ENCODE results near the gene NPDC1.

The NPDC1 gene

DNA sequence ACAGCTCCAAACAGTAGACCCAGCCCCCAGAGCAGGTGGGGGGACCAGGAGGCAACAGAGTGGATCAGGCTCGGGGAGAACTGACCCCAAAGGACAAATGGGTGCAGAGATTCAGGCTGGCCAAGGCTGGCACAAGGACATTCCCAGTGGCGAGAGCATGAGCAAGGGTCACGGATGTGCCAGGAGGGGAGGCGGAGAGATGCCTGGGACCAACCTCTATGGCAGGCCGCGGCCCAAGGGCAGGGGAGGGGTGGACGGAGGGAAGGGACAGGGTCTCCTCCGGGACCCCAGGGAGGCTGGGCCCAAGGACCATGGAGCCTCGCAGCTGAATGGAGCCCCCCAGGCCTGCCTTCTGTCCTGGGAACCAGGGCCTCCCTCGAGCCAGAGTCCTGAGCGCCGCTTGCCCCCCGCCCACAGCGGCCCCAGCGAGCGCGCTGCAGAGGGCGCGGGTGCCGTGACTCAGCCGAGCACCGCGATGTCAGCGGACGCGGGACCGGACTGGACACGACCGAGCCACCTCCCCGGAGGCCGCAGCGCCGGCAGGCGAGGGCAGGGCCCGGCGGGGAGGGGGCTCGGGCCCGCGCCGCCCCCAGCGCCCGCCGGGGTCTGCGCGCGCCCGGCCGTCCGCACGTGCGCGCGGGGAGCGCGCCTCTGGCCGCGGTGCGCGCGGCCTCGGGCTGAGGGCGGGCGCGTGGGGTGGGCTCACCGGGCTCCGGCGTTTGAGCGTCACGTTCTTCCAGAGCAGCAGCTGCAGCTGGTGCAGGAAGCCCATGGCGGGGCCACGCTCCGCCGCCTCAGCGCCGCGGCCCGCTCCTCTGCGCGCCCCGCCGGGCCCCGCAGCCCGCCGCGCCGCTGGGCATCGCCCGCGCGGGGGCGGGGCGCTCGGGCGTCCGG is 18.4 kb downstream of the NPDC1 start, which contains the start of gene ABCA2:
ABCA2 (minus strand) TSS at position 869 of the 894 bp plus-strand sequence; CDS start at position 772, 97 bp downstream.
- no peak for DNase-seq (ENCODE audit: low read depth)
- peak within 1 kb of the TSS; percentile 46 for H3K4me3 ChIP-seq (ENCODE audit: low read depth, low read length)
- TF ChIP-seq, protein P1, sequence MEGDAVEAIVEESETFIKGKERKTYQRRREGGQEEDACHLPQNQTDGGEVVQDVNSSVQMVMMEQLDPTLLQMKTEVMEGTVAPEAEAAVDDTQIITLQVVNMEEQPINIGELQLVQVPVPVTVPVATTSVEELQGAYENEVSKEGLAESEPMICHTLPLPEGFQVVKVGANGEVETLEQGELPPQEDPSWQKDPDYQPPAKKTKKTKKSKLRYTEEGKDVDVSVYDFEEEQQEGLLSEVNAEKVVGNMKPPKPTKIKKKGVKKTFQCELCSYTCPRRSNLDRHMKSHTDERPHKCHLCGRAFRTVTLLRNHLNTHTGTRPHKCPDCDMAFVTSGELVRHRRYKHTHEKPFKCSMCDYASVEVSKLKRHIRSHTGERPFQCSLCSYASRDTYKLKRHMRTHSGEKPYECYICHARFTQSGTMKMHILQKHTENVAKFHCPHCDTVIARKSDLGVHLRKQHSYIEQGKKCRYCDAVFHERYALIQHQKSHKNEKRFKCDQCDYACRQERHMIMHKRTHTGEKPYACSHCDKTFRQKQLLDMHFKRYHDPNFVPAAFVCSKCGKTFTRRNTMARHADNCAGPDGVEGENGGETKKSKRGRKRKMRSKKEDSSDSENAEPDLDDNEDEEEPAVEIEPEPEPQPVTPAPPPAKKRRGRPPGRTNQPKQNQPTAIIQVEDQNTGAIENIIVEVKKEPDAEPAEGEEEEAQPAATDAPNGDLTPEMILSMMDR (IDR thresholded peaks at IDR 0.05; ENCODE audit: low read depth, low read length, missing control alignments), result no peak

DNA sequence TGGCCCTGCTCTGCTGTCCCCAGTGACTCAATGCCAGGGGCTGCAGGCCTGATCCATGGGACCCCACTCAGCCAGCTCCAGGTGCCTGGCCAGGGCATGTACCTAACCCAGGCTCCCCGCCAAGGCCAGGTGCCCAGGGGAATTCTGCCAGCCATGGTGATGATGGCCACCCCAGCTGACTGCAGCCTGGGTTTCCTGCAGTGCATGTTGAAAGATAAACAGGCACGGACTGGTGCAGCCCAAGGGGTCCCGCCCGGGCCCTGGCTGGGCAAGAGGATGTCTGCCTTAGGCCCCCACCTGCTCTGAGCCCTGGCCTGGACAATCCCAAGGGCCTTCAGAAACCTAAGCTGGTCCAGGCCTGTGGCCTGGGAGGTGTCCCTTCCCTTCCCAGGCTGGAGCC is 19.1 kb downstream of the NPDC1 start:
- no peak for DNase-seq (ENCODE audit: low read depth)
- H3K4me3 ChIP-seq (ENCODE audit: low read depth, low read length), result no peak overlapping the region
- TF ChIP-seq, protein P1 (IDR thresholded peaks at IDR 0.05; ENCODE audit: low read depth, low read length, missing control alignments), result no peak

DNA sequence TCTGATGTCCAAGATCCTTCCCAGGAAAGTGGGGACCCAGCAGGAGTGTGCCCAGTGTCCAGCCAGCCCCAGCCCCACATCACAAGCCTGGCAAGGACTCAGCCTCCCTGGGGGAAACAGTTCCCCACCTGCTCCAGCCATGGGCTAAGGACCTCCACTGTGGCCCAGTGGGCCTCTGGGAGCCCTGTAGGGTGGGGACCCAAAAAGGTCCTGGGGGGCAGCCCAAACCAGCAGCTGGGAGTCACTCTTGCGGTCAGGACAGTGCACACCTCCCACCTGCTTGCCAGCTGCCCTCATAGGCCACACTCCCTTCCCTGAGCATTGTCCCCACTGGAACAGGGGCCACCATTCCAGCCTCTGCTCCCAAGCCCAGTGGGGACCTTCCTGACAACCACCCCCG is 19.6 kb downstream of the NPDC1 start:
- no peak overlapping the region for H3K4me3 ChIP-seq (ENCODE audit: low read depth, low read length)
- TF ChIP-seq, protein P1 (IDR thresholded peaks at IDR 0.05; ENCODE audit: low read depth, low read length, missing control alignments), result no peak

DNA sequence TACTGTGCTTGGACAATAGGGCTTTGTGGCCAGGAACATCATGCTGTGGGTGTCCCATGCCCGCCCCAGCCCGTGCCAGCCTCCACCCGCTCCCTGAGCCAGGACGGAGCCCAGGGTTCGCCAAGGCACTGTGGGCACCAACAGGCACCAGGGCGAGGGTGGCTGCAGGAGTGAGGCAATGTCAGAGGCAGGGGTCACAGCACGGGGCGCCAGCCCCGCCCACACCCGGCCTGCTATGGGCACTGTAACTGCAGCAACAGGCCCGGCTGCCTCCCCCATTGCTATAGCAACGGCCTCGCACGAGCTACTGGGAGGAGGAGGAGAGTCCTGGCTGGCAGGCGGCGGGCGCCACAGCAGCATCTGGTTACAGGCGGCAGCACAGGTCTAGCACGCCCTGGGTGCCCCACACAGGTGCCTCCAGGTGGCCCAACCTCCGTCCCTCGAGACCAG is 20.4 kb downstream of the NPDC1 start:
- TF ChIP-seq, protein P1 (IDR thresholded peaks at IDR 0.05; ENCODE audit: low read depth, low read length, missing control alignments), result no peak
- H3K4me3 ChIP-seq (ENCODE audit: low read depth, low read length), result no peak overlapping the region
- no peak for DNase-seq (ENCODE audit: low read depth)

More for the DNA sequence above, 19.6 kb downstream of the NPDC1 start:
- DNase-seq (ENCODE audit: low read depth), result no peak

DNA sequence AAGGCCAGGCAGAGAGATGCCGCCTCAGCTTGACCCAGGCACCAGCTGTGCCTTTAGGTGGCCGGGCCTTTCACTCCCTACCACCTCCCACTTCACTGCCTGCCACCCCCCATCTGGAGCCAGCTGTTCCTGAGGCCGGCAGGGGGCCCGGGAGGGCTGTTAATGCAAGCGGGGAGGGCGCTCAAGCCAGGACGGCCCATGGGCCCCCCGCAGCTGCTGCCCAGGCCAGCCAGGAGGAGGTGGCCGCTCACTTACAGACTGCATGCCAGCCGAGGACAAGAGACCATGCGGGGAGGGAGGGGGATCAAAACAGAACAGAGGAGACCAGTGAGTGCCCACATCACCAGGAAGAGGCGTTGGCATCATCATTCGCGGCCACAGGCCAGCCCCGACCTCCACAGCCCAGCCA is 22.4 kb downstream of the NPDC1 start:
- DNase-seq (ENCODE audit: low read depth), result no peak
- H3K4me3 ChIP-seq (ENCODE audit: low read depth, low read length), result no peak overlapping the region
- TF ChIP-seq, protein P1 (IDR thresholded peaks at IDR 0.05; ENCODE audit: low read depth, low read length, missing control alignments), result no peak

DNA sequence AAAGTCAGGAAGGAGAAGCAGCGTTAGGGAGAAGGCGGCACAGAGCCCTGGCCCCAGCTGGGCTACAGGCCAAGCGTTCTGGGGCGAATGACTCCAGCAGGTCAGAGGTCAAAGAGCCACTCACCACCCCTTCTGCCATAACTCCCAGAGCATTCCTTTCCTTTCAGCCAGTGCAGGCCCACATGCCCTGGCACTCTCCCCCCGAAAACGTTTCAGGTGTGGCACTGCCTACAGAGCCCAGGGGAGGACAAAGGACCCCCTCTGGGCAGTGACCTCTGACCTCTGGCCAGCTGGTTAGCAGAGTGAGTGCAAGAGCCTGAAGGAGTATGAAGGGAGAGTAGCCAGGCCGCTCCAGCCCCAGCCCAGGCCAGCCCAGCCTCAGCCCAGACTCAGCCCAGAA is 22.8 kb downstream of the NPDC1 start:
- TF ChIP-seq, protein P1 (IDR thresholded peaks at IDR 0.05; ENCODE audit: low read depth, low read length, missing control alignments), result no peak
- DNase-seq (ENCODE audit: low read depth), result no peak
- no peak overlapping the region for H3K4me3 ChIP-seq (ENCODE audit: low read depth, low read length)

All from GM12864 (cell line).